ENCODE measurements around the gene MRPL11. TPM values are rescaled to one million over a fixed set of nuclear protein-coding genes. Genes with fewer than 3 reads are reported as not detected.

The MRPL11 gene
- polyA plus RNA-seq, 1 donor (not counting 4 experiments of a cell fraction or from before 2014, with no cell fraction given): 51.7 TPM

DNA sequence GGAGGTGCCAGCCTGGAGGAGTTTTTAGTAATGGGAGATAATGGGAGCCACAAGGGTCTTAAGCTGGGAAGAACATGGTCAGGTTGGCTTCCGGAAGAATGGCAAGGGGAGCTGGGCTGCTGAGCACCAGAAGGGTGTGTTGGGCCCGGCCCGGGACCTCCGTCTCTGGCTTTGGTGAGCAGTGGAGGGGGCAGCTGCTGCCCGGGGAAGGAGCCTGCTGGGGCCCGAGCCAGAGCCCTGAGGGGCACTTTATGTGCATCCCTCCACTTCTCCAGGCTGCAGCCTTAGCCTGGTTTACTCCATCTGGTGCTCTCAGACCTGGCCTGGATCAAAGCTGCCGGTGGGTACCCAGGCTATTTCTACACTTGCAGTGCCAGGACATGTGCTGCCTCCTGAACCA is 26.5 kb downstream of the MRPL11 start:
- Histone ChIP-seq H3K4me3 (ENCODE audit: control insufficient read depth in 2 of 3, extremely low read depth in 1 of 3, insufficient read depth in 2 of 3, low read depth in 1 of 3, low read length in 3 of 3) (no peak overlapping the region), H3K27me3 (ENCODE audit: control insufficient read depth, extremely low read depth, insufficient read depth, low read length) (peaks cover 48% of the 10 kb centered on the region), H4K20me1 (ENCODE audit: control insufficient read depth, extremely low read depth, insufficient read depth, low read length) (no peaks in the 10 kb centered on the region), H3K9me3 (ENCODE audit: control insufficient read depth, low read depth, low read length) (no peaks in the 10 kb centered on the region), H3K27ac (ENCODE audit: control insufficient read depth, insufficient read depth, low read length) (no peak overlapping the region), H3K4me1 (ENCODE audit: control insufficient read depth, extremely low read depth, insufficient read depth, low read length) (peaks cover 2% of the 10 kb centered on the region), H2AFZ (ENCODE audit: control insufficient read depth, low read length) (no peak overlapping the region), H3K79me2 (ENCODE audit: control insufficient read depth, insufficient read depth, low read length) (no peaks in the 10 kb centered on the region), H3K36me3 (ENCODE audit: control insufficient read depth in 2 of 2, extremely low read depth in 1 of 2, insufficient read depth in 2 of 2, low read length in 2 of 2) (no peaks in the 10 kb centered on the region), H3K4me2 (ENCODE audit: control insufficient read depth, extremely low read depth, insufficient read depth, low read depth, low read length) (no peak overlapping the region), H3K9ac (ENCODE audit: control insufficient read depth, extremely low read depth, insufficient read depth, low read length) (no peak overlapping the region), H3K9me1 (ENCODE audit: control insufficient read depth, extremely low read depth, insufficient read depth, low read length) (no peaks in the 10 kb centered on the region)
- TF ChIP-seq EZH2 (IDR thresholded peaks at IDR 0.05; ENCODE audit: low read length): no peak
- TF ChIP-seq, protein P1, sequence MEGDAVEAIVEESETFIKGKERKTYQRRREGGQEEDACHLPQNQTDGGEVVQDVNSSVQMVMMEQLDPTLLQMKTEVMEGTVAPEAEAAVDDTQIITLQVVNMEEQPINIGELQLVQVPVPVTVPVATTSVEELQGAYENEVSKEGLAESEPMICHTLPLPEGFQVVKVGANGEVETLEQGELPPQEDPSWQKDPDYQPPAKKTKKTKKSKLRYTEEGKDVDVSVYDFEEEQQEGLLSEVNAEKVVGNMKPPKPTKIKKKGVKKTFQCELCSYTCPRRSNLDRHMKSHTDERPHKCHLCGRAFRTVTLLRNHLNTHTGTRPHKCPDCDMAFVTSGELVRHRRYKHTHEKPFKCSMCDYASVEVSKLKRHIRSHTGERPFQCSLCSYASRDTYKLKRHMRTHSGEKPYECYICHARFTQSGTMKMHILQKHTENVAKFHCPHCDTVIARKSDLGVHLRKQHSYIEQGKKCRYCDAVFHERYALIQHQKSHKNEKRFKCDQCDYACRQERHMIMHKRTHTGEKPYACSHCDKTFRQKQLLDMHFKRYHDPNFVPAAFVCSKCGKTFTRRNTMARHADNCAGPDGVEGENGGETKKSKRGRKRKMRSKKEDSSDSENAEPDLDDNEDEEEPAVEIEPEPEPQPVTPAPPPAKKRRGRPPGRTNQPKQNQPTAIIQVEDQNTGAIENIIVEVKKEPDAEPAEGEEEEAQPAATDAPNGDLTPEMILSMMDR (optimal IDR thresholded peaks at IDR 0.05 in 1 of 3, IDR thresholded peaks at IDR 0.05 in 1 of 3, conservative IDR thresholded peaks at IDR 0.05 in 1 of 3; ENCODE audit: extremely low read depth in 1 of 3, insufficient read depth in 2 of 3, low read length in 3 of 3): no peak
- no peak for DNase-seq (ENCODE audit: low read depth, low spot score)
- no peak for FAIRE-seq
- dilution Hi-C loops (cut with MboI; ENCODE audit: extremely low pct_ligation_motif_present, low sequenced_read_pairs): no loop called here

DNA sequence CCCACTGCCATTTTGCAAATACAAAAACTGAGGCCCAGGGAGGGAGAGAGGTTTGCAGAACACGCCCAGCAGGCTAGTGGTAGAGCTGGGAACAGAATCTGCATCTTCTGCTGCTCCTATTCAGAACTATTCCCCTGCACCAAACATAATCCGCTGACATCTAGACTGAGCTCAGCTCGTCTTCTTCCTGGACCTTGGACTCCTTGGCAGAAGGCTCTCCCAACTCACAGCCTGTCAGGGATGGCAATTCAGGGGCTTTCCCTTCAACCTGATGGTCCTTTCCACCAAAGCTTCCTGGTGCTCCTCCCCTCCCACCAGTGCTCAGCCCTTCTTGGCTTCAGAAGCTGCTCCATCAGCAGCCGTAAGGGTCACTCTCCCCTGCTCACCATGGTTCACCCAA is 27.3 kb downstream of the MRPL11 start:
- H2AFZ ChIP-seq (ENCODE audit: control insufficient read depth, low read length): no peak overlapping the region
- no peaks in the 10 kb centered on the region for H4K20me1 ChIP-seq (ENCODE audit: control insufficient read depth, extremely low read depth, insufficient read depth, low read length)
- no peak for DNase-seq (ENCODE audit: low read depth, low spot score)
- H3K79me2 ChIP-seq (ENCODE audit: control insufficient read depth, insufficient read depth, low read length): no peaks in the 10 kb centered on the region
- H3K4me1 ChIP-seq (ENCODE audit: control insufficient read depth, extremely low read depth, insufficient read depth, low read length): peaks cover 2% of the 10 kb centered on the region
- dilution Hi-C loops (cut with MboI; ENCODE audit: extremely low pct_ligation_motif_present, low sequenced_read_pairs): no loop called here
- no peak overlapping the region for H3K4me3 ChIP-seq (ENCODE audit: control insufficient read depth in 2 of 3, extremely low read depth in 1 of 3, insufficient read depth in 2 of 3, low read depth in 1 of 3, low read length in 3 of 3)
- no peaks in the 10 kb centered on the region for H3K36me3 ChIP-seq (ENCODE audit: control insufficient read depth in 2 of 2, extremely low read depth in 1 of 2, insufficient read depth in 2 of 2, low read length in 2 of 2)
- no peaks in the 10 kb centered on the region for H3K9me3 ChIP-seq (ENCODE audit: control insufficient read depth, low read depth, low read length)
- H3K9me1 ChIP-seq (ENCODE audit: control insufficient read depth, extremely low read depth, insufficient read depth, low read length): no peaks in the 10 kb centered on the region
- H3K27me3 ChIP-seq (ENCODE audit: control insufficient read depth, extremely low read depth, insufficient read depth, low read length): peaks cover 48% of the 10 kb centered on the region
- H3K27ac ChIP-seq (ENCODE audit: control insufficient read depth, insufficient read depth, low read length): no peak overlapping the region
- H3K9ac ChIP-seq (ENCODE audit: control insufficient read depth, extremely low read depth, insufficient read depth, low read length): no peak overlapping the region
- H3K4me2 ChIP-seq (ENCODE audit: control insufficient read depth, extremely low read depth, insufficient read depth, low read depth, low read length): no peak overlapping the region
- TF ChIP-seq, protein P1 (optimal IDR thresholded peaks at IDR 0.05 in 1 of 3, IDR thresholded peaks at IDR 0.05 in 1 of 3, conservative IDR thresholded peaks at IDR 0.05 in 1 of 3; ENCODE audit: extremely low read depth in 1 of 3, insufficient read depth in 2 of 3, low read length in 3 of 3): no peak
- no peak for TF ChIP-seq EZH2 (IDR thresholded peaks at IDR 0.05; ENCODE audit: low read length)
- no peak for FAIRE-seq
